ENCODE data around the gene PRR19. TPM values are rescaled to one million over a fixed set of nuclear protein-coding genes. Genes with fewer than 3 reads are reported as not detected.

The PRR19 gene
- total RNA-seq, 4 donors from 2014 or later, result 0.73 to 1.7 (median 1.1) TPM

DNA sequence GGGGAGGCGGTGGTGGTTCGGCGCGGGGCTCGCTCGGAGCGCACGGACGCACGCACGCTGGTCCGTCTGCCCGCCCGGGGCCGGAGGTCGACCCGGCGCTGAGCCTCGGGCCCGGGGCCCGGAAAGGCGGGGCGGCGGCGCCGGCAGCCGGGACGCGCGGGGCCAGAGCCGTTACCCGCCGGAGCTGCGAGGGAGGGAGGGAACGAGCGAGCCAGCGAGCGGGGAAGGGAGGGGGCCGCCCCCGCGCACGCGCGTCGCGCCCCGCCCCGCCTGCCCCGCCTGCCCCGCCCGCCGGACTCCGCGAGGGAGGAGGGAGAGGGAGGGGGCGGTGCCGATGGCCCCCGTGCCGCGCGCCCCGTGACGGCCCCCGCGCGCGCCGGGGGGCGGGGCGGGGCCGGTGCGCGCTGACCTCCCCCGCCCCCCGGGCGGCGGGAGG is 17.8 kb upstream of the PRR19 start:
- WGBS, result no CpG with 5 or more reads among the region's 76 CpGs
- H3K27me3 ChIP-seq, result no peaks in the 10 kb centered on the region
- H3K36me3 ChIP-seq, result peaks cover 25% of the 10 kb centered on the region
- no peaks in the 10 kb centered on the region for H3K9me3 ChIP-seq
- H3K27ac ChIP-seq, result peak overlapping the region; percentile 97
- TF ChIP-seq POLR2A (IDR thresholded peaks at IDR 0.05), result peak in 1 of 2 donors; percentile 71
- TF ChIP-seq, protein P1, sequence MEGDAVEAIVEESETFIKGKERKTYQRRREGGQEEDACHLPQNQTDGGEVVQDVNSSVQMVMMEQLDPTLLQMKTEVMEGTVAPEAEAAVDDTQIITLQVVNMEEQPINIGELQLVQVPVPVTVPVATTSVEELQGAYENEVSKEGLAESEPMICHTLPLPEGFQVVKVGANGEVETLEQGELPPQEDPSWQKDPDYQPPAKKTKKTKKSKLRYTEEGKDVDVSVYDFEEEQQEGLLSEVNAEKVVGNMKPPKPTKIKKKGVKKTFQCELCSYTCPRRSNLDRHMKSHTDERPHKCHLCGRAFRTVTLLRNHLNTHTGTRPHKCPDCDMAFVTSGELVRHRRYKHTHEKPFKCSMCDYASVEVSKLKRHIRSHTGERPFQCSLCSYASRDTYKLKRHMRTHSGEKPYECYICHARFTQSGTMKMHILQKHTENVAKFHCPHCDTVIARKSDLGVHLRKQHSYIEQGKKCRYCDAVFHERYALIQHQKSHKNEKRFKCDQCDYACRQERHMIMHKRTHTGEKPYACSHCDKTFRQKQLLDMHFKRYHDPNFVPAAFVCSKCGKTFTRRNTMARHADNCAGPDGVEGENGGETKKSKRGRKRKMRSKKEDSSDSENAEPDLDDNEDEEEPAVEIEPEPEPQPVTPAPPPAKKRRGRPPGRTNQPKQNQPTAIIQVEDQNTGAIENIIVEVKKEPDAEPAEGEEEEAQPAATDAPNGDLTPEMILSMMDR (IDR thresholded peaks at IDR 0.05), result no peak
- peak overlapping the region; percentile 61 for H3K4me3 ChIP-seq
- DNase-seq (ENCODE audit: low spot score in 2 of 2), result peak; percentile 84 to 86
- peaks cover 71% of the 10 kb centered on the region for H3K4me1 ChIP-seq

GRCh38 chr19:42284591-42285341 is 17.2 kb upstream of the PRR19 start:
- H3K27me3 ChIP-seq, result no peaks in the 10 kb centered on the region
- H3K9me3 ChIP-seq, result no peaks in the 10 kb centered on the region
- TF ChIP-seq POLR2AphosphoS5 (IDR thresholded peaks at IDR 0.05), result no peak
- TF ChIP-seq POLR2A (IDR thresholded peaks at IDR 0.05), result no peak
- TF ChIP-seq EP300 (IDR thresholded peaks at IDR 0.05), result no peak
- TF ChIP-seq, protein P1 (IDR thresholded peaks at IDR 0.05), result no peak
- WGBS, result 2% methylated on average over 27 of the region's 41 CpGs
- H3K36me3 ChIP-seq, result peaks cover 32% of the 10 kb centered on the region
- peak in 1 of 2 donors; percentile 79 for DNase-seq (ENCODE audit: low spot score in 2 of 2)
- peaks cover 64% of the 10 kb centered on the region for H3K4me1 ChIP-seq
- peak overlapping the region; percentile 61 for H3K4me3 ChIP-seq
- peak overlapping the region; percentile 76 for H3K27ac ChIP-seq

- peaks cover 40% of the 10 kb centered on the region for H3K36me3 ChIP-seq
- 27% methylated on average over 5 of the region's 5 CpGs for whole genome bisulfite sequencing
- H3K4me3 ChIP-seq, result peak overlapping the region; percentile 61
- H3K4me1 ChIP-seq, result peaks cover 56% of the 10 kb centered on the region
- H3K27ac ChIP-seq, result peak overlapping the region; percentile 76
- no peaks in the 10 kb centered on the region for H3K27me3 ChIP-seq
- DNase-seq (ENCODE audit: low spot score in 2 of 2), result peak in 1 of 2 donors; percentile 68
- TF ChIP-seq, protein P1 (IDR thresholded peaks at IDR 0.05), result no peak
- no peak for TF ChIP-seq POLR2A (IDR thresholded peaks at IDR 0.05)
- TF ChIP-seq EP300 (IDR thresholded peaks at IDR 0.05), result no peak
- TF ChIP-seq POLR2AphosphoS5 (IDR thresholded peaks at IDR 0.05), result no peak
- no peaks in the 10 kb centered on the region for H3K9me3 ChIP-seq
Observed at GRCh38 chr19:42285541-42285941, 16.4 kb upstream of the PRR19 start.

GRCh38 chr19:42285988-42286348 is 16.0 kb upstream of the PRR19 start:
- TF ChIP-seq EP300 (IDR thresholded peaks at IDR 0.05), result no peak
- TF ChIP-seq, protein P1 (IDR thresholded peaks at IDR 0.05), result no peak
- no peak for TF ChIP-seq POLR2A (IDR thresholded peaks at IDR 0.05)
- TF ChIP-seq POLR2AphosphoS5 (IDR thresholded peaks at IDR 0.05), result no peak
- Histone ChIP-seq H3K27me3 (no peaks in the 10 kb centered on the region), H3K4me1 (peaks cover 52% of the 10 kb centered on the region), H3K36me3 (peaks cover 44% of the 10 kb centered on the region), H3K4me3 (peak overlapping the region; percentile 61), H3K9me3 (no peaks in the 10 kb centered on the region), H3K27ac (peak overlapping the region; percentile 76)
- DNase-seq (ENCODE audit: low spot score in 2 of 2), result no peak
- WGBS, result 14% methylated on average over 6 of the region's 6 CpGs

DNA sequence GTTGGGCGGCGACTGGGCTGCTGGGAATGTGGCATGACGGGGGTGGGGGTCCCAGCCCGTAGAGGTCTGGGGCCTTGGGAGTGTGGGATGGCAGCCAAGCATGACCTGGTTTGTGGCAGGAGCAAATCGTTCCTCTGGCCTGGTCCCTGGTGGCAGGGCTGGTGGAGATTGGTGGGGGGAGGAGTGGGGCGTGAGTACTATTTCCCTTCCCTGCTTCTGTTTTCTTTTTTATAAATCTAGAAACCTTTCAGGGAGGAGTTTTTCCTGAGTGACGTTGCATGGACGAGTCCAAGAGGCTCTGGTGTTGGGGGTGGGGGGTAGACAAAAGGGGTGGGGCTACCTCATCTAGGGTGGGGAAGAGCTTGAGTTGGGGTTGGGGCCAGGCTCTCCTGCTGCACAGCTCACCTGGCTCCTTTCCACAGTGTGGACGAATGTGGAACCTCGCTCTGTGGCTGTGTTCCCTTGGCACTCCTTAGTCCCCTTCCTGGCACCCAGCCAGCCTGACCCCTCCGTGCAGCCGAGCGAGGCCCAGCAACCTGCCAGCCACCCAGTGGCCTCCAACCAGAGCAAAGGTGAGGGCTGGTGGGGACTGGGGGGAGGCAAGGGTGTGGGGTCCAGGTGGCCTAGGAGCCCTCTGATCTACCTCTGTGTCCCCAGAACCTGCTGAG is 15.4 kb upstream of the PRR19 start:
- H3K27me3 ChIP-seq, result no peaks in the 10 kb centered on the region
- peak overlapping the region; percentile 61 for H3K4me3 ChIP-seq
- TF ChIP-seq POLR2AphosphoS5 (IDR thresholded peaks at IDR 0.05) (no peak), POLR2A (IDR thresholded peaks at IDR 0.05) (no peak), EP300 (IDR thresholded peaks at IDR 0.05) (no peak)
- TF ChIP-seq, protein P1 (IDR thresholded peaks at IDR 0.05), result no peak
- H3K36me3 ChIP-seq, result peaks cover 49% of the 10 kb centered on the region
- H3K27ac ChIP-seq, result peak overlapping the region; percentile 2
- DNase-seq (ENCODE audit: low spot score in 2 of 2), result peak; percentile 79
- no peaks in the 10 kb centered on the region for H3K9me3 ChIP-seq
- H3K4me1 ChIP-seq, result peaks cover 51% of the 10 kb centered on the region
- 27% methylated on average over 8 of the region's 13 CpGs for WGBS

All from suprapubic skin (tissue), 4 donors.